SK-N-SH (cell line): ENCODE data around the gene PEBP1. TPM values are rescaled to one million over a fixed set of nuclear protein-coding genes. Genes with fewer than 3 reads are reported as not detected.

Experiments used
- CTCF ChIA-PET: fragments of 300-600, 350-600 bp; formaldehyde crosslinking; extraction: SDS; loops from one replicate; lab custom pipeline; 2021; lab: Yijun Ruan, JAX
- POLR2A ChIA-PET: fragments of 350-600 bp; sonication (Branson Sonifier 250); formaldehyde crosslinking; extraction: SDS; loops from one replicate; lab custom pipeline; 2020; ENCODE audit warnings: antibody characterized with exemption, inconsistent platforms; lab: Yijun Ruan, JAX
- DNase-seq: peaks from one replicate; pipeline ENCODE4 v3.0.0; 2012
- H2AFZ ChIP-seq: fragments of 200-600 bp; sonication (generic); 2 replicates; pipeline ENCODE4 v1.8.1; 2016; ENCODE audit warnings: antibody characterized with exemption, mild to moderate bottlenecking, low read depth
- H3F3A ChIP-seq: fragments of 200-600 bp; sonication (generic); replicated peaks from 2 replicates; pipeline ENCODE3; 2016; ENCODE audit warnings: antibody characterized with exemption, mild to moderate bottlenecking; ENCODE audit not compliant: insufficient read depth
- H3K27ac ChIP-seq, 2 experiments: fragments of 200-500 bp in 1 of 2; fragments of 200-600 bp in 1 of 2; sonication (Bioruptor generic) in 1 of 2; sonication (generic), shearing (Covaris generic) in 1 of 2; 2 replicates each; pipeline versions ENCODE4 v1.5.1 to v1.6.1; 2014 to 2016; ENCODE audit warnings: low read depth in 2 of 2, inconsistent platforms in 1 of 2, low read length in 1 of 2, mild to moderate bottlenecking in 1 of 2, mixed read lengths in 1 of 2
- H3K27me3 ChIP-seq: fragments of 200-600 bp; sonication (generic), shearing (Covaris generic); 2 replicates; pipeline ENCODE4 v1.6.1; 2016; ENCODE audit warnings: mixed run types; ENCODE audit not compliant: insufficient read depth
- H3K36me3 ChIP-seq, 2 experiments: fragments of 200-500 bp in 1 of 2; fragments of 200-600 bp in 1 of 2; sonication (Bioruptor generic) in 1 of 2; sonication (generic) in 1 of 2; replicated peaks in 1 of 2; 2 replicates each; pipeline versions ENCODE3 to v1.5.1; 2014 to 2016; ENCODE audit warnings: low read length in 1 of 2, mild to moderate bottlenecking in 1 of 2; ENCODE audit not compliant: insufficient read depth in 2 of 2, control insufficient read depth in 1 of 2
- H3K4me1 ChIP-seq, 2 experiments: fragments of 200-500 bp in 1 of 2; fragments of 200-600 bp in 1 of 2; sonication (Bioruptor generic) in 1 of 2; sonication (generic), shearing (Covaris generic) in 1 of 2; 2 replicates each; pipeline versions ENCODE4 v1.5.1 to v1.6.1; 2014 to 2016; ENCODE audit warnings: low read depth in 1 of 2, low read length in 1 of 2, mixed run types in 1 of 2; ENCODE audit not compliant: insufficient read depth in 2 of 2, control insufficient read depth in 1 of 2
- H3K4me2 ChIP-seq: fragments of 200-600 bp; sonication (generic), shearing (Covaris generic); 2 replicates; pipeline ENCODE4 v1.6.1; 2017; ENCODE audit warnings: mixed run types
- H3K4me3 ChIP-seq, 2 experiments: fragments of 200-500 bp in 1 of 2; fragments of 200-600 bp in 1 of 2; sonication (Bioruptor generic) in 1 of 2; sonication (generic), shearing (Covaris generic) in 1 of 2; 2 replicates each; pipeline versions ENCODE4 v1.5.1 to v1.8.1; 2014 to 2016; ENCODE audit warnings: low read depth in 2 of 2, inconsistent platforms in 1 of 2, low read length in 1 of 2, mild to moderate bottlenecking in 1 of 2, mixed read lengths in 1 of 2, moderate library complexity in 1 of 2
- H3K79me2 ChIP-seq: fragments of 200-600 bp; sonication (generic); 2 replicates; pipeline ENCODE4 v1.8.1; 2017; ENCODE audit warnings: mild to moderate bottlenecking; ENCODE audit not compliant: insufficient read depth
- H3K9ac ChIP-seq: fragments of 200-600 bp; sonication (generic); 2 replicates; pipeline ENCODE4 v1.6.1; 2017; ENCODE audit warnings: mixed run types
- H3K9me2 ChIP-seq: fragments of 200-600 bp; sonication (generic); 2 replicates; pipeline ENCODE4 v1.6.1; 2017; ENCODE audit warnings: mixed run types
- H3K9me3 ChIP-seq: fragments of 200-600 bp; sonication (generic); 2 replicates; pipeline ENCODE4 v1.6.1; 2017; ENCODE audit warnings: mixed run types, mild to moderate bottlenecking, moderate library complexity
- H4K20me1 ChIP-seq: fragments of 200-600 bp; sonication (generic); 2 replicates; pipeline ENCODE4 v1.6.1; 2017; ENCODE audit warnings: mild to moderate bottlenecking, mixed run types; ENCODE audit not compliant: insufficient read depth
- ELF1 ChIP-seq: IDR thresholded peaks from 2 replicates; pipeline ENCODE4 v1.4.0; 2012
- FOXM1 ChIP-seq: IDR thresholded peaks from 2 replicates; pipeline ENCODE4 v1.4.0; 2012; ENCODE audit warnings: low read depth, mild to moderate bottlenecking
- JUND ChIP-seq: IDR thresholded peaks from 2 replicates; pipeline ENCODE4 v1.4.0; 2012
- POLR2AphosphoS5 ChIP-seq: IDR thresholded peaks from 2 replicates; pipeline ENCODE4 v1.6.1; 2012; ENCODE audit warnings: low read depth, low read length
- SIN3A ChIP-seq: IDR thresholded peaks from 2 replicates; pipeline ENCODE4 v1.6.1; 2012; ENCODE audit warnings: low read depth, mild to moderate bottlenecking, low read length, moderate library complexity, borderline replicate concordance
- TAF1 ChIP-seq: IDR thresholded peaks from 2 replicates; pipeline ENCODE4 v1.6.1; 2012; ENCODE audit warnings: low read depth, mild to moderate bottlenecking, low read length, moderate library complexity, borderline replicate concordance
- YY1 ChIP-seq: IDR thresholded peaks from 2 replicates; pipeline ENCODE4 v1.4.0; 2012; ENCODE audit warnings: low read depth, mild to moderate bottlenecking
- WGBS: methylation state at CpG from one replicate; pipeline ENCODE4 v1.1.6; 2017; ENCODE audit warnings: low lambda C conversion rate; 5-methylcytosine and 5-hydroxymethylcytosine counted together
- polyA plus RNA-seq, 3 experiments: library from polyadenylated mRNA; depleted of rRNA; stranded (reverse); fragments of >200 nt; gene quantifications; 2 replicates each; pipeline ENCODE4 v1.2.3, GENCODE V29; 2012
- TF ChIP-seq, protein P1 (sequence below): fragments of 150-350 bp; IDR thresholded peaks from 2 replicates; pipeline ENCODE4 v1.6.1; 2017; ENCODE audit warnings: antibody characterized with exemption, low read length, low read depth, borderline replicate concordance
- TF ChIP-seq, protein P2 (sequence below): IDR thresholded peaks from 2 replicates; pipeline ENCODE4 v1.4.0; 2012; ENCODE audit warnings: low read depth, borderline replicate concordance
- TF ChIP-seq, protein P3 (sequence below): IDR thresholded peaks from 2 replicates; pipeline ENCODE4 v1.4.0; 2012; ENCODE audit warnings: low read depth

PEBP1 gene
- polyA plus RNA-seq, 1 of the 3 experiments (the other 2 are of a cell fraction): 219 TPM

DNA sequence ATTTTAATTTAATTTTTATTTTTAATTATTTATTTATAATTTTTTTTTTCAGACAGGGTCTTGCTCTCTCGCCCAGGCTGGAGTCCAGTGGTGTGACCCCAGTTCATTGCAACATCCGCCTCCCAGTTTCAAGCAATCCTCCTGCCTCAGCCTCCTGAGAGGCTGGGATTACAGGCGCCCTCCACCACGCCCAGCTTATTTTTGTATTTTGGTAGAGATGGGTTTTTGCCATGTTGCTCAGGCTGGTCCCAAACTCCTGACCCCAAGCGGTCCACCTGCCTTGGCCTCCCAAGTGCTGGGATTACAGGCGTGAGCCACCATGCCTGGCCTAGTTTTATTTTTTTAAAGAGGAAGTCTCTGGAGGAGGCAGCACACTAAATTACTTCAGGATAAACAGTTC is 13.7 kb upstream of the PEBP1 start:
- no peaks in the 10 kb centered on the region for H3K9me2 ChIP-seq
- no peak overlapping the region for H3K4me2 ChIP-seq
- peaks cover 4% of the 10 kb centered on the region for H3F3A ChIP-seq
- H3K27me3 ChIP-seq: no peaks in the 10 kb centered on the region
- no peak overlapping the region for H3K9ac ChIP-seq
- POLR2A ChIA-PET: no interaction called here
- H4K20me1 ChIP-seq: no peaks in the 10 kb centered on the region
- CTCF ChIA-PET: interaction anchor here (1.2 to 2.7 kb wide), 4 partner anchors 59 to 256 kb away, joined by 3 to 15 read pairs (median 8); partner anchors contain the start of gene SUDS3
- no peak overlapping the region for H2AFZ ChIP-seq
- no peak for DNase-seq
- H3K36me3 ChIP-seq: no peaks in the 10 kb centered on the region
- no peaks in the 10 kb centered on the region for H3K9me3 ChIP-seq
- no peaks in the 10 kb centered on the region for H3K4me1 ChIP-seq
- no peak overlapping the region for H3K4me3 ChIP-seq
- 98% methylated on average over 6 of the region's 6 CpGs for WGBS
- H3K79me2 ChIP-seq: no peaks in the 10 kb centered on the region
- no peak for TF ChIP-seq SIN3A
- no peak for TF ChIP-seq POLR2AphosphoS5
- TF ChIP-seq, all 33 proteins: peak for 0
- H3K27ac ChIP-seq: no peak overlapping the region

DNA sequence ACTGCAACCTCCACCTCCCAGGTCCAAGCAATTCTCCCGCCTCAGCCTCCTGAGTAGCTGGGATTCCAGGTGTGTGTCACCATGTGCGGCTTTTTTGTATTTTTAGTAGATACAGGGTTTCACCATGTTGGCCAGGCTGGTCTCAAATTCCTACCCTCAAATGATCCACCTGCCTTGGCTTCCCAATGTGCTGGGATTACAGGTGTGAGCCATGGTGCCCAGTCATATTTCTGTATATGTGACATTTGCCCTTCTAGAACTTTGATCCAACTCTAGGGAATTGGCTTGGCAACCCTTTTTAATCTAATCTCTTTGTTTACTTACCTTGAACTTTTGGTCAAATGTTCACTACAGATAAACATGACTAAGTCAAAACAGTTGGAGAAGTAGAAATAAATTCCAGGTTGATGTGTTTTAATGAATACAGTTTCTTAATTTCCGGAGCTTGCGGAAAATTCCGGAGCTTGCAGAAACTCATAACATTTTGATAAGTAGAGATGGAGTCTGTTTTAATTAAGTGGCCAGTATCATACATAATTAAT is 11.5 kb upstream of the PEBP1 start:
- no peak overlapping the region for H3K27ac ChIP-seq
- H3K27me3 ChIP-seq: no peaks in the 10 kb centered on the region
- no peaks in the 10 kb centered on the region for H3K4me1 ChIP-seq
- no peaks in the 10 kb centered on the region for H3K9me3 ChIP-seq
- H4K20me1 ChIP-seq: no peaks in the 10 kb centered on the region
- H3K36me3 ChIP-seq: no peaks in the 10 kb centered on the region
- TF ChIP-seq, protein P1, sequence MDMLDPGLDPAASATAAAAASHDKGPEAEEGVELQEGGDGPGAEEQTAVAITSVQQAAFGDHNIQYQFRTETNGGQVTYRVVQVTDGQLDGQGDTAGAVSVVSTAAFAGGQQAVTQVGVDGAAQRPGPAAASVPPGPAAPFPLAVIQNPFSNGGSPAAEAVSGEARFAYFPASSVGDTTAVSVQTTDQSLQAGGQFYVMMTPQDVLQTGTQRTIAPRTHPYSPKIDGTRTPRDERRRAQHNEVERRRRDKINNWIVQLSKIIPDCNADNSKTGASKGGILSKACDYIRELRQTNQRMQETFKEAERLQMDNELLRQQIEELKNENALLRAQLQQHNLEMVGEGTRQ: no peak
- TF ChIP-seq YY1: no peak
- TF ChIP-seq FOXM1: no peak
- no peak for TF ChIP-seq ELF1
- TF ChIP-seq, protein P2, sequence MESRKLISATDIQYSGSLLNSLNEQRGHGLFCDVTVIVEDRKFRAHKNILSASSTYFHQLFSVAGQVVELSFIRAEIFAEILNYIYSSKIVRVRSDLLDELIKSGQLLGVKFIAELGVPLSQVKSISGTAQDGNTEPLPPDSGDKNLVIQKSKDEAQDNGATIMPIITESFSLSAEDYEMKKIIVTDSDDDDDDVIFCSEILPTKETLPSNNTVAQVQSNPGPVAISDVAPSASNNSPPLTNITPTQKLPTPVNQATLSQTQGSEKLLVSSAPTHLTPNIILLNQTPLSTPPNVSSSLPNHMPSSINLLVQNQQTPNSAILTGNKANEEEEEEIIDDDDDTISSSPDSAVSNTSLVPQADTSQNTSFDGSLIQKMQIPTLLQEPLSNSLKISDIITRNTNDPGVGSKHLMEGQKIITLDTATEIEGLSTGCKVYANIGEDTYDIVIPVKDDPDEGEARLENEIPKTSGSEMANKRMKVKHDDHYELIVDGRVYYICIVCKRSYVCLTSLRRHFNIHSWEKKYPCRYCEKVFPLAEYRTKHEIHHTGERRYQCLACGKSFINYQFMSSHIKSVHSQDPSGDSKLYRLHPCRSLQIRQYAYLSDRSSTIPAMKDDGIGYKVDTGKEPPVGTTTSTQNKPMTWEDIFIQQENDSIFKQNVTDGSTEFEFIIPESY: no peak
- TF ChIP-seq JUND: no peak
- no peak for TF ChIP-seq TAF1
- TF ChIP-seq, protein P3, sequence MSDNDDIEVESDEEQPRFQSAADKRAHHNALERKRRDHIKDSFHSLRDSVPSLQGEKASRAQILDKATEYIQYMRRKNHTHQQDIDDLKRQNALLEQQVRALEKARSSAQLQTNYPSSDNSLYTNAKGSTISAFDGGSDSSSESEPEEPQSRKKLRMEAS: no peak
- no peak for TF ChIP-seq POLR2AphosphoS5
- POLR2A ChIA-PET: no interaction called here
- no peak overlapping the region for H3K9ac ChIP-seq
- H3K4me3 ChIP-seq: no peak overlapping the region
- CTCF ChIA-PET: interaction anchor here (0.7 kb wide), 1 partner anchor 267 kb away, joined by 3 read pairs; no protein-coding TSS in a partner anchor
- no peak overlapping the region for H3K4me2 ChIP-seq
- WGBS: 96% methylated on average over 5 of the region's 5 CpGs
- no peak overlapping the region for H2AFZ ChIP-seq
- H3F3A ChIP-seq: peaks cover 4% of the 10 kb centered on the region
- H3K9me2 ChIP-seq: no peaks in the 10 kb centered on the region
- no peak for DNase-seq
- H3K79me2 ChIP-seq: peaks cover 2% of the 10 kb centered on the region; the same call in 1 of the 2 replicates
